HK-2 (cell line): ENCODE data around the gene SLC17A6.

Source experiments
- DNase-seq: peaks from one replicate; pipeline ENCODE4 v3.0.0-alpha.2; 2018; ENCODE audit not compliant: unreplicated experiment

The SLC17A6 gene

GRCh38 chr11:22389526-22390282 is 51.5 kb downstream of the SLC17A6 start:
- no peak for DNase-seq

- DNase-seq, result no peak
These were observed 52.1 kb downstream of the SLC17A6 start for GRCh38 chr11:22390283-22390655.

- no peak for DNase-seq
These were observed 54.4 kb downstream of the SLC17A6 start for GRCh38 chr11:22392561-22392960.

- DNase-seq, result no peak
These were observed 67.2 kb downstream of the SLC17A6 start for GRCh38 chr11:22405377-22405776.

GRCh38 chr11:22407267-22407666 is 69.1 kb downstream of the SLC17A6 start:
- no peak for DNase-seq

GRCh38 chr11:22407921-22408320 is 69.7 kb downstream of the SLC17A6 start:
- DNase-seq, result no peak

GRCh38 chr11:22415476-22415875 is 77.3 kb downstream of the SLC17A6 start:
- DNase-seq, result no peak

GRCh38 chr11:22416462-22416861 is 78.3 kb downstream of the SLC17A6 start:
- DNase-seq, result no peak

- no peak for DNase-seq
These were observed 88.7 kb downstream of the SLC17A6 start for GRCh38 chr11:22426915-22427314.
